Kasumi-1 (cell line): ENCODE data around the gene NRG3.

ENCODE experiments used
- DNase-seq, 2 experiments: peaks; one replicate each; lab custom pipeline; 2025; lab: John Stamatoyannopoulos, UW

NRG3 gene

GRCh38 chr10:82472406-82473335, 597.7 kb downstream of the NRG3 start:
- no peak for DNase-seq

- no peak for DNase-seq
Observed at GRCh38 chr10:82477776-82478175, 602.8 kb downstream of the NRG3 start.

GRCh38 chr10:82492647-82493046, 617.7 kb downstream of the NRG3 start:
- DNase-seq = no peak

- DNase-seq = no peak
Observed at GRCh38 chr10:82496114-82496513, 621.1 kb downstream of the NRG3 start.

GRCh38 chr10:82497439-82497838, 622.4 kb downstream of the NRG3 start:
- DNase-seq = no peak

- DNase-seq = no peak
Observed at GRCh38 chr10:82498976-82499375, 624.0 kb downstream of the NRG3 start.

- no peak for DNase-seq
Observed at GRCh38 chr10:82505009-82505408, 630.0 kb downstream of the NRG3 start.

- DNase-seq = no peak
Observed at GRCh38 chr10:82506680-82507376, 631.8 kb downstream of the NRG3 start.

- DNase-seq = no peak
Observed at GRCh38 chr10:82515256-82515655, 640.3 kb downstream of the NRG3 start.

- no peak for DNase-seq
Observed at GRCh38 chr10:82529062-82529461, 654.1 kb downstream of the NRG3 start.

- DNase-seq = no peak
Observed at GRCh38 chr10:82535457-82535856, 660.5 kb downstream of the NRG3 start.

GRCh38 chr10:82536668-82537067, 661.7 kb downstream of the NRG3 start:
- DNase-seq = no peak

GRCh38 chr10:82538272-82538671, 663.3 kb downstream of the NRG3 start:
- no peak for DNase-seq

- DNase-seq = no peak
Observed at GRCh38 chr10:82543631-82544030, 668.6 kb downstream of the NRG3 start.

GRCh38 chr10:82544377-82544776, 669.4 kb downstream of the NRG3 start:
- DNase-seq = no peak

GRCh38 chr10:82551506-82551905, 676.5 kb downstream of the NRG3 start:
- DNase-seq = no peak

GRCh38 chr10:82552267-82552666, 677.3 kb downstream of the NRG3 start:
- DNase-seq = no peak

- DNase-seq = no peak
Observed at GRCh38 chr10:82554381-82554780, 679.4 kb downstream of the NRG3 start.

GRCh38 chr10:82558014-82558607, 683.1 kb downstream of the NRG3 start:
- no peak for DNase-seq

GRCh38 chr10:82564353-82565196, 689.6 kb downstream of the NRG3 start:
- DNase-seq = no peak

GRCh38 chr10:82565197-82565575, 690.2 kb downstream of the NRG3 start:
- DNase-seq = no peak

GRCh38 chr10:82572744-82573143, 697.8 kb downstream of the NRG3 start:
- DNase-seq = no peak
